AG04449 (cell line): ENCODE measurements around the gene ALKBH6.

ENCODE experiments used
- CTCF ChIA-PET: fragments of 350-600 bp; formaldehyde crosslinking; extraction: SDS; loops from one replicate; lab custom pipeline; 2021; ENCODE audit warnings: antibody characterized with exemption; lab: Yijun Ruan, JAX
- POLR2A ChIA-PET: fragments of 400-600, 350-600 bp; formaldehyde crosslinking; extraction: SDS; loops from one replicate; lab custom pipeline; 2020; ENCODE audit warnings: antibody characterized with exemption, inconsistent platforms; lab: Yijun Ruan, JAX
- DNase-seq: peaks from one replicate; pipeline ENCODE4 v3.0.0-alpha.2; 2010; ENCODE audit warnings: low read depth, low spot score
- H3K4me3 ChIP-seq: 2 replicates; pipeline ENCODE4 v1.5.1; 2011; ENCODE audit warnings: low read depth, mild to moderate bottlenecking, control low read depth, low read length
- CTCF ChIP-seq: IDR thresholded peaks from one replicate; pipeline ENCODE4 v1.5.1; 2011; ENCODE audit warnings: mild to moderate bottlenecking, moderate library complexity, low read length, control low read depth, inconsistent platforms; ENCODE audit not compliant: insufficient read depth; ENCODE audit errors: missing control alignments

ALKBH6 gene

DNA sequence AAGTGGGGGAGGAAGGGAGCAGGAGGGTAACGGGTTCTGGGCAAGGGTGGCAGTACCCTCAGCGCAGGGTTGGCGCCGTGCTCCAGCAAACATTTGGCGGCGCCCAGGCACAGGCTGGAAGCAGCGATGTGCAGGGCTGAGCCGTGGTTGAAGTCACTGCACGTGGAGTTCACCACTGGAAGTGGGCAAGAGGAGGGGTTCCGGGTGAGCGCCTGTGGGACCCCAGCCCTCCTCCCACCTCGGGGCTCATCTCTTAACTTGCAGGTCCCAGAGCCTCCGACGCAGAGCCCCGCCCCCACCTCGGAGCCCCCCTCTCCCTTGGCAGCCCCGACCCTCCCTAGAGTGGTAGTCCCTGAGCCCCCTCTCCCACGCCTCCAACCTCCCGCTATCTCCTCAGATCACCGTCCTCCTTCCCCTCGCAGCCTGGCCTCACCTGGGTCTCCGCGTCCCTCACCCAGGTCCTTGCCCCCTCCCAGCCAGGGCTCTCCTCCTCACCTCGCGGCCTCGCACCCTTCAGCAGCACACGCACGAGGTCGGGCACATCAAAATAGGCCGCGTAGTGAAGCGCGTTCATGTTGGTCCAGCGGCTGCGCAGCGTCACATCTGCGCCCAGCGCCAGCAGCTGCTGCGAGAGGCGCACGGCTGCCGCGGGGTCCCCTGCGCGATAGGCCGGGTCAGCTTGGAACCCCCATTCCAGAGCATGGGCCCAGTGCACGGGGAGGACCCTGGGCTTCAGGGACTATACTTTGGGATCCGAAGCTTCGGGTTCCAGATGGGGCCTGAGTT lies 12.3 kb upstream of the ALKBH6 start:
- H3K4me3 ChIP-seq = no peak overlapping the region
- ChIA-PET POLR2A (no interaction called here), CTCF (no interaction called here)

DNA sequence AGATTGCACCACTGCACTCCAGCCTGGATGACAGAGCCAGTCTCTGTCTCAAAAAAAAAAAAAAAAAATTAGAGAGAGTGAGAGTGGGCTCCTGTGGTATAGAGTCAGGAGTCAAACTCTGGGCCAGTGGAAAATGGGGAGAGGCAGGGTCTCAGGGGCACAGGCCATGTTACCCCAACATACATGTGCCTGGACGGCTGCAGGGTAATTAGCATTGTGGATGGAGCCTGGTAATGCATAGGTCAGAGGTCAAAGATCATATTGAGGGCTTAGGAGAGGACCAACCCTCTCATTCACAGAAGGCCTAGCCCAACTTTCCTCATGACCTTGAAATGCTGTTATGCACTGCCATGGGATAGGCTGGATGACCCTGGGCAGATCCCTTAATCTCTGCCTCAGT lies 11.5 kb upstream of the ALKBH6 start:
- ChIA-PET POLR2A (no interaction called here), CTCF (no interaction called here)
- no peak overlapping the region for H3K4me3 ChIP-seq
- TF ChIP-seq CTCF = no peak
- DNase-seq = no peak

More for the DNA sequence above, 12.3 kb upstream of the ALKBH6 start:
- DNase-seq = no peak
- no peak for TF ChIP-seq CTCF

DNA sequence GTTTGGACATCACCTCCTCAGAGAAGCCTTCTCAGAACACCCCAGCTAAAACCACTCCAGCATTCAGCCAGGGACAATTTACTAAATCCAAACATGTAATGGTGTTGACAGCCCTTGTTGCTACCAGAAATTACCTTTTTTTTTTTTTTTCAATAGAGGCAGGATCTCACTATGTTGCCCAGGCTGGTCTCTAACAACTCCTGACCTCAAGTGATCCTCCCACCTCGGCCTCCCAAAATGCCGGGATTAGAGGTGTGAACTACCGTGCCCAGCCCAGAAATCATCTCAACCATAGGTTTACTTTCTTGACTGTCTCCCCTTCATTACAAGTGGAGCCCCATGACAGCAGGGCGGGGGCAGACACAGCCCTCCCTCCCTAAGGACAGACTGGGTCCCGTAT lies 9.4 kb upstream of the ALKBH6 start:
- ChIA-PET CTCF (interaction anchor here (0.6 kb wide), 1 partner anchor 56 kb away, joined by 3 read pairs; no protein-coding TSS in a partner anchor), POLR2A (no interaction called here)
- no peak for DNase-seq
- TF ChIP-seq CTCF = no peak
- no peak overlapping the region for H3K4me3 ChIP-seq

DNA sequence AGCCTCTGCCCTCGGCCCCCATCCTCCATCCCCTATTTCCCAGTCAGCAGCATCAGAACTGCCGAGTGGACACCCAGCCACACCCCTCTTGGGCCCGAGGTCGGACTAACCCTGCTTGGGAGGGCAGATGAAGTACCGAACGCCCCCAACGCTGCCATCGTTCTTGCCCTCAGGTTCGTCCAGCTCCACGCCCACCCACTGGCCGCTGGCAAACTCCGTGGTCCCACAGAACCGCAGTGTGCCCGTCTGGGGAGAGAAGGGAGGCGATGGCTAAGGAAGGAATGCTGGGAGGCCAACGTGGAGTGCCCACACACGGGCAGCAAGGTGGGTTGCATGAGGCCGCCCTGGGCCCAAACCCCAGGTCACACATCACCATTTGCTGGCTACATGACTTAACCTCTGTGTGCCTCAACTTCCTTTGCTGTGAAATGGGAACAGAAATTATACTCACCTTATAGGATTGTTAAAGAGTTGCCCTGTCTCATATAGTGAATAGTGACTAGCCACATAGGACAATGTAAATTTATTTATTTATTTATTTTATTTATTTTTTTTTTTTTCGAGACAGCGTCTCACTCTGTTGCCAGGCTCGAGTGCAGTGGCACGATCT lies 5.2 kb upstream of the ALKBH6 start:
- DNase-seq = no peak
- ChIA-PET POLR2A (interaction anchor here (0.7 kb wide), 1 partner anchor 25 kb away, joined by 4 read pairs; no protein-coding TSS in a partner anchor), CTCF (no interaction called here)

DNA sequence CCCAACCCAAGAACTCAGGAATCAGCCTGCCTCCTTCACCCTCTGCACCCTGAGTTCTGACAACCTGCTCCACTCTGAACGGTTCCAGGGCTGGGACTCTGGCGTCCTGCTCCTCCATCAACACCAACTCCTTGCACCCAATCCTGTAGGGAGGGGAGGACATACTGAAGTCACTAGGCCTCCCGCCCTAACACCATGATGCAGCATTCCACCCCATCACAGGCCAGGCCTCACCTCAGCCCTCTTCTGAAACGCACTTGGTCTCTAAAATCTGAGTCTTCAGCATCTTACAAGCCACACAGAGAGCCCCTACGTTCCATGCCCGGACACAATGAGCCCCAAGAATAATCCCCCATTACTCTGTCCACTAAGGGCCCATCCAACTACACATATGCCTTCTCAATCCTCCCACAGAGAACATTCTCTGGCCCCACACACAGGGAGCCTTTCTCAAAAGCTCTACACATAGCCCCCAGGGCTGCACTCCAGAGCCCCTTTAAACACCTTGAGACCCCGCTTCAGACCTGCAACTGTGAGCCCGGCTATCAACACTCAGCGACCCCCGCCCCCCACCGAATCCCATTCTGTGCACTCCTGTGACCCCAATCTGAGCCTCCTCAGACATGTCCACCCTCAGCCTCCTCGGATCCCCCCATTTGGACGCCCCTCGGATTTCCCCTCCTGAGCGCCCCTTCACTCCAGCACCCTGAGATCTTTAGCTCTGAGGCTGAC lies 567 bp downstream of the ALKBH6 start:
- no peak for TF ChIP-seq CTCF
- H3K4me3 ChIP-seq = peak overlapping the region; percentile 86
- ChIA-PET CTCF (interaction anchor here (0.9 to 1.7 kb wide), 5 partner anchors 8 to 17 kb away, joined by 3 to 6 read pairs (median 3); no protein-coding TSS in a partner anchor), POLR2A (interaction anchor here (0.6 to 1.5 kb wide), 6 partner anchors 18 to 101 kb away, joined by 3 to 6 read pairs (median 4); partner anchors contain the start of genes POLR2I, SDHAF1 and THAP8)
- no peak for DNase-seq

More for the DNA sequence above, 5.2 kb upstream of the ALKBH6 start:
- TF ChIP-seq CTCF = no peak
- no peak overlapping the region for H3K4me3 ChIP-seq
